Measurements from ENCODE around the gene GPR35. TPM values are rescaled to one million over a fixed set of nuclear protein-coding genes. Genes with fewer than 3 reads are reported as not detected.

Gene GPR35
- total and polyA plus RNA-seq, 10 of the 15 experiments (the other 5 are each of a cell fraction or from before 2014, with no cell fraction given), result 0.14 to 1.6 (median 0.75) TPM; not detected in 3

DNA sequence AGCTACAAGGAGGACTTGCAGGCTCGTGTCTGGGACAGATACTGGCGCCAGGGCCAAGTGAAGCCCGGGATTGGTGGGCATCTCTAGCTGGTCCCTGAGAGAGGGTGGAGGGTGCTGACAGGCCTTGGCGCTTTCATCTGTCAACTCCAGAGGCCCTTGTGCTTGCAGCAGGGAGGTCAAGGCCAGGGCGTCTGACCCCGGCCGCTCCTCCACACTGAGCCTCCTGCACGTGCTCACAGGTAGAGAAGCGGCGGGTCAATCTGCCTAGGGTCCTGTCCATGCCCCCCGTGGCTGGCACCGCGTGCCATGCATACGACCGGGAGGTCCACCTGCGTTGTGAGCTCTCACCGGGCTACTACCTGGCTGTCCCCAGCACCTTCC lies 29.2 kb upstream of the GPR35 start (continued):
- TF ChIP-seq, protein P1, sequence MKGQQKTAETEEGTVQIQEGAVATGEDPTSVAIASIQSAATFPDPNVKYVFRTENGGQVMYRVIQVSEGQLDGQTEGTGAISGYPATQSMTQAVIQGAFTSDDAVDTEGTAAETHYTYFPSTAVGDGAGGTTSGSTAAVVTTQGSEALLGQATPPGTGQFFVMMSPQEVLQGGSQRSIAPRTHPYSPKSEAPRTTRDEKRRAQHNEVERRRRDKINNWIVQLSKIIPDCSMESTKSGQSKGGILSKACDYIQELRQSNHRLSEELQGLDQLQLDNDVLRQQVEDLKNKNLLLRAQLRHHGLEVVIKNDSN (IDR thresholded peaks at IDR 0.05; ENCODE audit: borderline replicate concordance, extremely low read length, insufficient read depth, low read depth, low read length), result no peak
- TF ChIP-seq POLR2AphosphoS2 (IDR thresholded peaks at IDR 0.05; ENCODE audit: low read depth, low read length) (no peak), STAT3 (IDR thresholded peaks at IDR 0.05; ENCODE audit: low read depth, low read length) (no peak), NBN (IDR thresholded peaks at IDR 0.05) (no peak), POU2F2 (IDR thresholded peaks at IDR 0.05; ENCODE audit: borderline replicate concordance, low read depth, low read length) (no peak), BCL11A (IDR thresholded peaks at IDR 0.05; ENCODE audit: low read depth, low read length) (no peak), TCF3 (IDR thresholded peaks at IDR 0.05; ENCODE audit: borderline replicate concordance, insufficient read depth, low read depth, low read length) (no peak)
- TF ChIP-seq, protein P2, sequence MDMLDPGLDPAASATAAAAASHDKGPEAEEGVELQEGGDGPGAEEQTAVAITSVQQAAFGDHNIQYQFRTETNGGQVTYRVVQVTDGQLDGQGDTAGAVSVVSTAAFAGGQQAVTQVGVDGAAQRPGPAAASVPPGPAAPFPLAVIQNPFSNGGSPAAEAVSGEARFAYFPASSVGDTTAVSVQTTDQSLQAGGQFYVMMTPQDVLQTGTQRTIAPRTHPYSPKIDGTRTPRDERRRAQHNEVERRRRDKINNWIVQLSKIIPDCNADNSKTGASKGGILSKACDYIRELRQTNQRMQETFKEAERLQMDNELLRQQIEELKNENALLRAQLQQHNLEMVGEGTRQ (IDR thresholded peaks at IDR 0.05; ENCODE audit: borderline replicate concordance, low read depth, low read length), result no peak

GRCh38 chr2:240596491-240596931 lies 28.8 kb upstream of the GPR35 start:
- ChIA-PET RAD21 (ENCODE audit: unreplicated experiment) (no interaction called here), SMC1A (ENCODE audit: uncharacterized antibody, unreplicated experiment) (no interaction called here), POLR2A (no interaction called here), CTCF (no interaction called here)
- H3K9ac ChIP-seq (ENCODE audit: control insufficient read depth, insufficient read depth, low read length), result no peak overlapping the region
- H3K36me3 ChIP-seq (ENCODE audit: control insufficient read depth in 2 of 2, insufficient read depth in 2 of 2, low read length in 1 of 2), result peaks cover 0 to 25% of the 10 kb centered on the region in 2 experiments; a peak in 3 of 4 replicates
- H3K4me2 ChIP-seq (ENCODE audit: control insufficient read depth, insufficient read depth), result no peak overlapping the region
- TF ChIP-seq FOS (IDR thresholded peaks at IDR 0.05; ENCODE audit: borderline replicate concordance, extremely low read depth, insufficient read length), result no peak
- TF ChIP-seq ZBED1 (IDR thresholded peaks at IDR 0.05; ENCODE audit: borderline replicate concordance), result no peak
- no peak for TF ChIP-seq MXI1 (IDR thresholded peaks at IDR 0.05; ENCODE audit: low read depth, low read length)
- no peak for TF ChIP-seq SUZ12 (IDR thresholded peaks at IDR 0.05; ENCODE audit: unreplicated experiment)
- TF ChIP-seq ZNF622 (IDR thresholded peaks at IDR 0.05), result no peak
- TF ChIP-seq, protein P3, sequence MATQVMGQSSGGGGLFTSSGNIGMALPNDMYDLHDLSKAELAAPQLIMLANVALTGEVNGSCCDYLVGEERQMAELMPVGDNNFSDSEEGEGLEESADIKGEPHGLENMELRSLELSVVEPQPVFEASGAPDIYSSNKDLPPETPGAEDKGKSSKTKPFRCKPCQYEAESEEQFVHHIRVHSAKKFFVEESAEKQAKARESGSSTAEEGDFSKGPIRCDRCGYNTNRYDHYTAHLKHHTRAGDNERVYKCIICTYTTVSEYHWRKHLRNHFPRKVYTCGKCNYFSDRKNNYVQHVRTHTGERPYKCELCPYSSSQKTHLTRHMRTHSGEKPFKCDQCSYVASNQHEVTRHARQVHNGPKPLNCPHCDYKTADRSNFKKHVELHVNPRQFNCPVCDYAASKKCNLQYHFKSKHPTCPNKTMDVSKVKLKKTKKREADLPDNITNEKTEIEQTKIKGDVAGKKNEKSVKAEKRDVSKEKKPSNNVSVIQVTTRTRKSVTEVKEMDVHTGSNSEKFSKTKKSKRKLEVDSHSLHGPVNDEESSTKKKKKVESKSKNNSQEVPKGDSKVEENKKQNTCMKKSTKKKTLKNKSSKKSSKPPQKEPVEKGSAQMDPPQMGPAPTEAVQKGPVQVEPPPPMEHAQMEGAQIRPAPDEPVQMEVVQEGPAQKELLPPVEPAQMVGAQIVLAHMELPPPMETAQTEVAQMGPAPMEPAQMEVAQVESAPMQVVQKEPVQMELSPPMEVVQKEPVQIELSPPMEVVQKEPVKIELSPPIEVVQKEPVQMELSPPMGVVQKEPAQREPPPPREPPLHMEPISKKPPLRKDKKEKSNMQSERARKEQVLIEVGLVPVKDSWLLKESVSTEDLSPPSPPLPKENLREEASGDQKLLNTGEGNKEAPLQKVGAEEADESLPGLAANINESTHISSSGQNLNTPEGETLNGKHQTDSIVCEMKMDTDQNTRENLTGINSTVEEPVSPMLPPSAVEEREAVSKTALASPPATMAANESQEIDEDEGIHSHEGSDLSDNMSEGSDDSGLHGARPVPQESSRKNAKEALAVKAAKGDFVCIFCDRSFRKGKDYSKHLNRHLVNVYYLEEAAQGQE (IDR thresholded peaks at IDR 0.05; ENCODE audit: low read depth, low read length), result no peak
- TF ChIP-seq, protein P4, sequence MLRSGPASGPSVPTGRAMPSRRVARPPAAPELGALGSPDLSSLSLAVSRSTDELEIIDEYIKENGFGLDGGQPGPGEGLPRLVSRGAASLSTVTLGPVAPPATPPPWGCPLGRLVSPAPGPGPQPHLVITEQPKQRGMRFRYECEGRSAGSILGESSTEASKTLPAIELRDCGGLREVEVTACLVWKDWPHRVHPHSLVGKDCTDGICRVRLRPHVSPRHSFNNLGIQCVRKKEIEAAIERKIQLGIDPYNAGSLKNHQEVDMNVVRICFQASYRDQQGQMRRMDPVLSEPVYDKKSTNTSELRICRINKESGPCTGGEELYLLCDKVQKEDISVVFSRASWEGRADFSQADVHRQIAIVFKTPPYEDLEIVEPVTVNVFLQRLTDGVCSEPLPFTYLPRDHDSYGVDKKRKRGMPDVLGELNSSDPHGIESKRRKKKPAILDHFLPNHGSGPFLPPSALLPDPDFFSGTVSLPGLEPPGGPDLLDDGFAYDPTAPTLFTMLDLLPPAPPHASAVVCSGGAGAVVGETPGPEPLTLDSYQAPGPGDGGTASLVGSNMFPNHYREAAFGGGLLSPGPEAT (IDR thresholded peaks at IDR 0.05; ENCODE audit: low read depth), result no peak
- no peak for TF ChIP-seq LARP7 (IDR thresholded peaks at IDR 0.05)
- no peak for TF ChIP-seq ZNF217 (IDR thresholded peaks at IDR 0.05)
- TF ChIP-seq NFYA (IDR thresholded peaks at IDR 0.05; ENCODE audit: borderline replicate concordance, low read depth, low read length), result no peak
- DNase-seq (ENCODE audit: low read depth, low spot score) (no peak), ATAC-seq (no peak), FAIRE-seq (no peak)
- no peaks in the 10 kb centered on the region for H4K20me1 ChIP-seq (ENCODE audit: control insufficient read depth, insufficient read depth)
- H3K4me3 ChIP-seq, result no peak overlapping the region
- WGBS (ENCODE audit: insufficient coverage, insufficient replicate concordance, low lambda C conversion rate, missing lambda C conversion rate), result 85% methylated on average over 23 of the region's 23 CpGs
- no peaks in the 10 kb centered on the region for H3K27me3 ChIP-seq (replicated peaks in 1 of 2; ENCODE audit: control insufficient read depth in 2 of 2, insufficient read depth in 2 of 2, low read length in 1 of 2)
- H3K9me3 ChIP-seq (replicated peaks; ENCODE audit: control insufficient read depth, insufficient read depth, low read length), result no peaks in the 10 kb centered on the region
- in situ Hi-C loops (cut with MboI) (no loop called here), intact Hi-C loops (cut with micrococcal nuclease; ENCODE audit: unreplicated experiment) (no loop called here)
- H3K4me1 ChIP-seq (ENCODE audit: control insufficient read depth, insufficient read depth, low read length), result no peaks in the 10 kb centered on the region; the same call in 1 of the 2 replicates
- no TSS peak for BruUV-seq (replicated peaks)
- H2AFZ ChIP-seq (ENCODE audit: control insufficient read depth, low read depth, low read length), result no peak overlapping the region
- no peaks in the 10 kb centered on the region for H3K79me2 ChIP-seq (ENCODE audit: control insufficient read depth, insufficient read depth, low read length)
- no peak overlapping the region for H3K27ac ChIP-seq (ENCODE audit: control insufficient read depth, insufficient read depth)

All from GM12878 (cell line).